Measurements from ENCODE around the gene TMEM42. TPM values are rescaled to one million over a fixed set of nuclear protein-coding genes. Genes with fewer than 3 reads are reported as not detected.

Gene TMEM42
- total and polyA plus RNA-seq, 7 donors: 6.2 to 25.7 (median 10.2) TPM

DNA sequence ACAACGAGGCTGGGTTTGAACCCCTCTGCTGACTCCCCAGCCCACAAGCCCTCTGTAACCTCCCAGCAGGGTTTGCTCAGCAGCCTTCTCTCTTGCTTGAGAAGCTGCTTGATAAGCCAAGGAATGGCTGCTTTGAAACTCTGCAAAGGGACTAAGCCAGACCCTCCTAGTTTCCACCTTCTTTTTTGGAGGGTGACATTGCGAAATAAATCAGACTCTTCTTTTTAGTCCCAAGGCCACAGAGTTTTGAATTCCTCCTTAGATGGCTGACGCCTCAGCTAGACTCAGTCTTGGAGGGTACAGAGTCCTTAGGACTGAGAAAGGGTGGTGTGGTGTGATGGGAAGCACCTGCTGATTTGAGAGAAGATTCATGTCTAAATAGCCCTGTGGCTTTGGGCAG, 13.9 kb downstream of the TMEM42 start:
- H3K9me3 ChIP-seq: no peaks in the 10 kb centered on the region
- WGBS, 2 donors: 82% methylated on average over 3 of the region's 3 CpGs
- H3K27ac ChIP-seq: no peak overlapping the region
- TF ChIP-seq, protein P1, sequence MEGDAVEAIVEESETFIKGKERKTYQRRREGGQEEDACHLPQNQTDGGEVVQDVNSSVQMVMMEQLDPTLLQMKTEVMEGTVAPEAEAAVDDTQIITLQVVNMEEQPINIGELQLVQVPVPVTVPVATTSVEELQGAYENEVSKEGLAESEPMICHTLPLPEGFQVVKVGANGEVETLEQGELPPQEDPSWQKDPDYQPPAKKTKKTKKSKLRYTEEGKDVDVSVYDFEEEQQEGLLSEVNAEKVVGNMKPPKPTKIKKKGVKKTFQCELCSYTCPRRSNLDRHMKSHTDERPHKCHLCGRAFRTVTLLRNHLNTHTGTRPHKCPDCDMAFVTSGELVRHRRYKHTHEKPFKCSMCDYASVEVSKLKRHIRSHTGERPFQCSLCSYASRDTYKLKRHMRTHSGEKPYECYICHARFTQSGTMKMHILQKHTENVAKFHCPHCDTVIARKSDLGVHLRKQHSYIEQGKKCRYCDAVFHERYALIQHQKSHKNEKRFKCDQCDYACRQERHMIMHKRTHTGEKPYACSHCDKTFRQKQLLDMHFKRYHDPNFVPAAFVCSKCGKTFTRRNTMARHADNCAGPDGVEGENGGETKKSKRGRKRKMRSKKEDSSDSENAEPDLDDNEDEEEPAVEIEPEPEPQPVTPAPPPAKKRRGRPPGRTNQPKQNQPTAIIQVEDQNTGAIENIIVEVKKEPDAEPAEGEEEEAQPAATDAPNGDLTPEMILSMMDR (IDR thresholded peaks at IDR 0.05): no peak
- TF ChIP-seq POLR2AphosphoS5 (IDR thresholded peaks at IDR 0.05): no peak
- TF ChIP-seq EP300 (IDR thresholded peaks at IDR 0.05): no peak
- TF ChIP-seq POLR2A (IDR thresholded peaks at IDR 0.05): no peak
- no peaks in the 10 kb centered on the region for H3K4me1 ChIP-seq
- no peaks in the 10 kb centered on the region for H3K36me3 ChIP-seq
- intact Hi-C loops (cut with DNase I): no loop called here
- H3K27me3 ChIP-seq: no peaks in the 10 kb centered on the region
- H3K4me3 ChIP-seq: no peak overlapping the region
- no peak for DNase-seq

DNA sequence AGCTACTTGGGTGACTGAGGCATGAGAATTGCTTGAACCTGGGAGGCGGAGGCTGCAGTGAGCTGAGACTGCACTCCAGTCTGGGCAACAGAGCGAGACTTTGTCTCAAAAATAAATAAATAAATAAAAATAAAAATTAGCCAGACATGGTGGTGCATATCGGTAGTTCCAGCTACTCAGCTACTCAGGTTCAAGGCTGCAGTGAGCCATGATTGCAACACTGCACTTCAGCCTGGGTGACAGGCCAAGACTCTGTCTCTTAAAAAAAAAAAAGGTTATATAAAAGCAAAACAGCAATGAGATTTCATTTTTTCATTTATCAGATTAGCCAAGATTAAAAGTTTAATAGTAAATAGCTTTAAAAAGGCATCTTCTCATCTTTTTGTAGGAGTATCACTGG, 15.6 kb downstream of the TMEM42 start:
- 87 to 91% methylated on average over 3 of the region's 3 CpGs for WGBS, 2 donors
- no peaks in the 10 kb centered on the region for H3K9me3 ChIP-seq
- no peaks in the 10 kb centered on the region for H3K36me3 ChIP-seq
- no peak overlapping the region for H3K4me3 ChIP-seq
- no peak for DNase-seq
- intact Hi-C loops (cut with DNase I): no loop called here
- no peak for TF ChIP-seq EP300 (IDR thresholded peaks at IDR 0.05)
- TF ChIP-seq, protein P1 (IDR thresholded peaks at IDR 0.05): no peak
- TF ChIP-seq POLR2A (IDR thresholded peaks at IDR 0.05): no peak
- no peak for TF ChIP-seq POLR2AphosphoS5 (IDR thresholded peaks at IDR 0.05)
- H3K27me3 ChIP-seq: no peaks in the 10 kb centered on the region
- no peak overlapping the region for H3K27ac ChIP-seq
- H3K4me1 ChIP-seq: no peaks in the 10 kb centered on the region

DNA sequence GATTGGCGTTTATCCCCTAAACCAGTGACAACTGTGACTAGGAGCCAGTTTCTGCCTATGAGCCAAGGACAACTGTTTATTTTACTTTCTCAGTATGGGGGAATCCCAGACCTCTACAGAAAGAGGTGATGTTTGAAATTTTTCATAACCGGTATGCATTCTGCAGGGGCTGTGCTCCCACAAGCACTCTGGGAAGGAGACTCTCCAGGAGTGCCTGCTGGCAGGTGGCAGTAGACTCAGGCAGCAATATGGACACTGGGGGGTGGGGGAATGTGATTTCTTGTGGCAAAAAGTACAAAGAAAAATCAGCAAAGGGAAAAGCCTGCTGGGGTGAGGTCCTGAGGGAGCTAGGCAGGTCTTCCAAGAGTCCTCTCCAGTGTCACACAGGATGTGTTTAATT, 18.6 kb downstream of the TMEM42 start:
- intact Hi-C loops (cut with DNase I): no loop called here
- no peak overlapping the region for H3K27ac ChIP-seq
- H3K36me3 ChIP-seq: no peaks in the 10 kb centered on the region
- H3K4me3 ChIP-seq: no peak overlapping the region
- peaks cover 0 to 11% (median 0%) of the 10 kb centered on the region in 4 donors for H3K4me1 ChIP-seq
- no peaks in the 10 kb centered on the region for H3K9me3 ChIP-seq
- 60 to 78% methylated on average over 2 of the region's 2 CpGs for WGBS, 2 donors
- H3K27me3 ChIP-seq: no peaks in the 10 kb centered on the region
- no peak for DNase-seq
- TF ChIP-seq EP300 (IDR thresholded peaks at IDR 0.05) (no peak), POLR2AphosphoS5 (IDR thresholded peaks at IDR 0.05) (no peak), POLR2A (IDR thresholded peaks at IDR 0.05) (no peak)
- TF ChIP-seq, protein P1 (IDR thresholded peaks at IDR 0.05): no peak

DNA sequence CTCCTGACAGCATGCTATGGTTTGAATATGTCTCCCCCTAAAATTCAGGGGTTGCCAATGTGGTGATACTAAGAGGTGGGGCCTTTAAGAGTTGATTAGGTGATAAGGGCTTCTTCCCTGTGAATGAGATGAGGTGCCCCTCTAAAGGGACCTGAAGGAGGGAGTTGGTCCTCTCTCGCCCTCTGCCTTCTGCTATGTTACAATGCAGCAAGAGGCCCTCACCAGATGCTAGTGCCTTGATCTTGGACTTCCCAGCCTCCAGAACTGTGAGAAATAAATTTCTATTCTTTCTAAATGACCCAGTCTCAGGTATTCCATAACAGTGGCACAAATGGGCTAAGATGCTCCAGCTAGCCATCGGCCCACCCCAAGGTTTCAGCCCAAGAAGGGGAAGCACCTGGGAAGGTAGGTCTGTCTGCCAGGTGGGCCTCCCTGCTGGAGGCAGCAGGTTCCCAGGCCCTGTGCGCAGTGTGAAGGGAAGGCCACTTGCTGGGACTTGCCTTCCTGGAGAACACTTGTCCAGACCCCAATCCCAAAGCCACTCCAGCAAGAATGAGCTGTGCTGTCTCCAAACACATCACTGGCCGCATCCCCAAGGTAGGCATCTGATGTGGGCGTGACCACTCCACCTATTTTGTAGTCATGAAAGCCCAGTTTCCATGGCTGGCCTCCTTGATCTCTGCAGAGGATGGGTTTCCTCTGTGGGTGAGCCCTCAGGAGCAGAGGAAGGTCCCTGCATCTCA, 21.7 kb downstream of the TMEM42 start:
- no peak overlapping the region for H3K27ac ChIP-seq
- no peaks in the 10 kb centered on the region for H3K36me3 ChIP-seq
- H3K4me3 ChIP-seq: no peak overlapping the region
- WGBS, 2 donors: 85 to 92% methylated on average over 5 of the region's 5 CpGs
- H3K4me1 ChIP-seq: peaks cover 0 to 17% (median 0%) of the 10 kb centered on the region in 4 donors
- TF ChIP-seq POLR2A (IDR thresholded peaks at IDR 0.05) (no peak), EP300 (IDR thresholded peaks at IDR 0.05) (no peak), POLR2AphosphoS5 (IDR thresholded peaks at IDR 0.05) (no peak)
- TF ChIP-seq, protein P1 (IDR thresholded peaks at IDR 0.05): no peak
- intact Hi-C loops (cut with DNase I): no loop called here
- no peak for DNase-seq
- no peaks in the 10 kb centered on the region for H3K9me3 ChIP-seq
- H3K27me3 ChIP-seq: no peaks in the 10 kb centered on the region

Measured in sigmoid colon (tissue), 7 donors.